ENCODE results near the gene MFSD8.
A peak's percentile ranks its signal among the peaks of the same experiment; 100 is the strongest.
"Not testable (repeated sequence)": the region's sequence is repeated elsewhere in the genome, so short reads cannot be mapped to it uniquely, and the experiment has no call there.

MFSD8 gene

DNA sequence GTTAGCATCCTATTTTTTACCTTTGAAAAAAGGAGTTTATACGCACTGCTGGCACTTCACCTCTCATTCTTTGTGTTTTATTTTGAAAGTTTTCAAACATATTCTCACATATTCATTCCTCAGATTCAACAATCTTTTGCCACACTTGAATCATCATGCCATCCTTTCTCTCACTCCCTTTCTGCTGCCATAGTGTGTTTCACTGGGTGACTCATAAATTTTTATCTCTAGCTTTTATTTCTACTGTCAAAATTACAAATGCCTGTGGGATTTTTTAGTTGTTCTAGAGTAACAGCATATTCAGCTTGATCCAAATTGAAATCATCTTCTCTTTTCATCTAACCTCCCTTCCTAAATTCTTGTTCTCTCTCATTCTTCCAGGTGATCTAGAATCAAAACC, 28.0 kb downstream of the MFSD8 start:
- DNase-seq (ENCODE audit: low spot score) = peak; percentile 3

DNA sequence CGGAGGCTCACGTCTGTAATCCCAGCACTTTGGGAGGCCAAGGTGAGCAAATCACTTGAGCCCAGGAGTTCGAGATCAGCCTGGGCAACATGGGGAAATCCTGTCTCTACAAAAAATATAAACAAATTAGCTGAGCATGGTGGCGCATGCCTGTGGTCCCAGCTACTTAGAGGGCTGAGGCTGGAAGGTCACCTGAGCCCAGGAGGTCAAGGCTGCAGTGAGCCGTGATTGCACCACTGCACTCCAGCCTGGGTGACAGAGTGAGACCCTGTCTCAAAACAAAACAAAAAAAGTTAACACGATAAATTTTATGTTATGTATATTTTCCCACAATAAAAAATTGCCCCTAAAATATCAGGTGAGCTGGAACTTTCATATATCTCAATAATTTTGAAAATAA, 33.1 kb downstream of the MFSD8 start:
- DNase-seq (ENCODE audit: low spot score) = not testable (repeated sequence)

DNA sequence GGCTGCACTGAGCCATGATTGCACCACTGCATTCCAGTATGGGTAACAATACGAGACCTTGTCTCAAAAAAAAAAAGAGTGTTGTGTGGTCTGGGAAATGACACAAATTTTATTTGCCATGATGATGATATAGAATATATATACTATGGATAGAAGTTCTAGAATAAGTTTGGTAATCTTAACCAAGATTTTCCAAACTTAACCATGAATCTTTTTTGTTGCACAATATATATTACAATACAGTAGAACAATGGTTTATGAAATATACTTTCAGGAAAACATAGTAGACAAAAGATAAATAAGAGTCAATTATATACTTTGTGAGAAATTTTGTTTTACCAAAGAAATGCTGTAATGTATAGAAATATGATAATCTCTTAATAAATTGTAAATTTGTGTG, 34.8 kb downstream of the MFSD8 start:
- no peak for DNase-seq (ENCODE audit: low spot score)

DNA sequence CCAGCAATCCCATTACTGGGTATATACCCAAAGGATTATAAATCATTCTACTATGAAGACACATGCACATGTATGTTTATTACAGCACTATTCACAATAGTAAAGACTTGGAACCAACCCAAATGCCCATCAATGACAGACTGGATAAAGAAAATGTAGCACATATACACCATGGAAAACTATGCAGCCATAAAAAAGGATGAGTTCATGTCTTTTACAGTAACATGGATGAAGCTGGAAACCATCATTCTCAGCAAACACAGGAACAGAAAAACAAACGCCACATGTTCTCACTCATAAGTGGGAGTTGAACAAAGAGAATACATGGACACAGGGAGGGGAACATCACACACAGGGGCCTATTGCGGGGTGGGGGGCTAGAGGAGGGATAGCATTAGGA, 39.3 kb downstream of the MFSD8 start:
- DNase-seq (ENCODE audit: low spot score) = not testable (repeated sequence)

DNA sequence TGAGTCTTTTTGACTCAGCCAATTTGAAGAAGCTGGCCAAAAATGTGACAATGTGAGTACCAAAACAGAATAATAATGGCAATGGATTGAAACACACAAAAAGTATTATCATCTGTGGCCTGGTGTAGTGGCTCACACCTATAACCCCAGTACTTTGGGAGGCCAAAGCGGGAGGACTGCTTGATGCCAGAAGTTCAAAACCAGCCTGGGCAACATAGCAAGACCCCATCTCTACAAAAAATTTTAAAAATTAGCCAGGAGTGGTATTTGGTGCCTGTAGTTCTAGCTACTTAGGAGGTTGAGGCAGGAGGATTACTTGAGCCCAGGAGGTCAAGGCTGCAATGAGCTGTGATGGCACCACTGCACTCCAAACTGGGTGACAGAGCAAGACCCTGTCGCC, 42.7 kb downstream of the MFSD8 start:
- DNase-seq (ENCODE audit: low spot score) = no peak

DNA sequence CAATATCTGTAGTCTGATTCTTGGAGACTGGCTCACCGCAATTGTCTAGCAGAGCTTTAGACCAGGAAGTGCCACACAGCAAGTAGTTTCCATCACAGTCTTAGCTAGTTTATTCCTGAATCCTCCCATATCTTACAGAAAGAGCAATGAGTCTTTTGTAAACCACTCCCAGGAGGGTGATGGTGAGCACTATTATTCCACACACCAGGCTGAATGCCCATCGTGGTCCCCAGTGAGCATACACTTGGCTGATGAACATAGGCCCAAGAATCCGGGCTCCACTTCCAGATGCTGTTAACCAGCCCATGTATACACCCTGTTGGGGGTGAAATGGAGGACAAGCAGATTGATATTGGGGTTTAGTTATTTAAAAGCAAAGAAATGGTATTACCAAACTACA, 44.5 kb downstream of the MFSD8 start:
- DNase-seq (ENCODE audit: low spot score) = no peak

DNA sequence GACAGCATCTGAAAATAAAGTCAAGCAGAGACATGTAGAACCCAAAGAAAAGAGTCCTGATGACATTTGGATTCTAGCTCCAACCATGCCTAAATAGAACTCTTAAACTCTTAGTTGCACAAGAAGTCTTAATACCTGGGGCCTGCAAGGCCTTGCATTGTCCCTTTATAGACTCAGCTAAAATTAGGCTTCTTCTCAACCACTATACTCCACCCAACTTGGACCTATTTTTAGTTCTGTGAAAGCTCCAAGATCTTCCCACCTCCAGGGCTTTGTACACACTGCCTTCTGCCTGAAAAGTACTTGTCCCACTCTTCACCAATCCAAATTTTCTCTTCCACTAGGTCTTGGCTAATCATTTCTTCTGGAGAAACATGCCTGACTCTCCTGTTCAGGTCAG, 47.8 kb downstream of the MFSD8 start:
- no peak for DNase-seq (ENCODE audit: low spot score)

DNA sequence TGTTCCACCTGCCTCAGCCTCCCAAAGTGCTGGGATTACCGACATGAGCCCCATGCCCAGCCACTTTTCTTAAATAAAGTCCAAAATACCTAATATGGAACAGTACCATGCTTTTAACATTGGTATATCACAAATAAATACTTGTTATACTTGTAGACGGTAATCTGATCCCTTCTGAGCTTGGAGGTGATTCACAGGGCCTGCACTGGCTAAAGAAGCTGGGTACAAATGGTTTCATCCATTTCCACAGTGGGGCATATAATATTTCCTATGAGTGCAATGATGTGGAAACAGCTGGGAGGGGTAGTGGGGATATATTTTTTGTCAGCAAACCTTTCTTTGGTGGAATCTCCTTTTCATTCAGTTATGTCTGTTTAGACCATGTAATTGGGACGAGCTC, 48.5 kb downstream of the MFSD8 start:
- no peak for DNase-seq (ENCODE audit: low spot score)

DNA sequence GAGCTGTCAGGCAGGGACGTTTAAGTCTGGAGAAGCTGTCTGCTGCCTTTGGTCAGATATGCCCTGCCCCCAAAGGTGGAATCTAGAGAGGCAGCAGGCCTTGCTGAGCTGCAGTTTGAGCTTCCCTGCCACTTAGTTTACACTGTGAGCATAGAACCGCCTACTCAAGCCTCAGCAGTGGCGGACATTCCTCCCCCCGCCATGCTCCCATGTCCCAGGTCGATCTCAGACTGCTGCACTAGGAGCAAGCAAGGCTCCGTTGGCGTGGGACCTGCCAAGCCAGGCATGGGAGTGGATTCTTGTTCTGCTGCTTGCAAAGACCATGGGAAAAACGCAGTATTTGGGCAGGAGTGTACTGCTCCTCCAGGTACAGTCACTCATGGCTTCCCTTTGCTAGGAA, 59.9 kb downstream of the MFSD8 start:
- no peak for DNase-seq (ENCODE audit: low spot score)

DNA sequence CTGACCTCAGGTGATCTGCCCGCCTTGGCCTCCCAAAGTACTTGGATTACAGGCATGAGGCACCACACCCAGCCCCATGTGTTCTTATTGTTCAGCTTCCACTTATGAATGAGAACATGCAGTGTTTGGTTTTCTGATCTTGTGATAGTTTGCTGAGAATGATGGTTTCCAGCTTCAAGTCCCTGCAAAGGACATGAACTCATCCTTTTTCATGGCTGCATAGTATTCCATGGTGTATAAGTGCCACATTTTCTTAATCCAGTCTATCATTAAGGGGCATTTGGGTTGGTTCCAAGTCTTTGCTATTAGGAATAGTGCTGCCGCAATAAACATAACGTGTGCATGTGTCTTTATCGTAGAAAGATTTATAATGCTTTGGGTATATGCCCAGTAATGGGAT, 65.3 kb downstream of the MFSD8 start:
- DNase-seq (ENCODE audit: low spot score) = not testable (repeated sequence)

DNA sequence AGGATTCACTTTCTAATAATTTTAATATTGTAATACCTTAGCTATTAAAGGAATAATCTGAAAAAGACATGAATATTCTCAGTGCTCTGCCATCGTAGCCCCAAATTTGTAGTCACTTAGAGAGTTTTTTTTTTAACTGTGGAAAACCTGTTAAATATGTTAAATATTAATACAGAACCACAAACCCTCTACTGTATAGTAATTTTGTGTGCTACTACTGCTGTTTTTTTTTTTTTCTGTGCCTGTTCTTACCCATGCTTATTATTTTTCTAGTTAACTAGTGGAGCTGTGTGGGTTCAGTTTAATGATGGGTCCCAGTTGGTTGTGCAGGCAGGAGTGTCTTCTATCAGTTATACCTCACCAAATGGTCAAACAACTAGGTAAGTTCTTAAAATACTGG, 68.4 kb downstream of the MFSD8 start:
- DNase-seq (ENCODE audit: low spot score) = no peak

DNA sequence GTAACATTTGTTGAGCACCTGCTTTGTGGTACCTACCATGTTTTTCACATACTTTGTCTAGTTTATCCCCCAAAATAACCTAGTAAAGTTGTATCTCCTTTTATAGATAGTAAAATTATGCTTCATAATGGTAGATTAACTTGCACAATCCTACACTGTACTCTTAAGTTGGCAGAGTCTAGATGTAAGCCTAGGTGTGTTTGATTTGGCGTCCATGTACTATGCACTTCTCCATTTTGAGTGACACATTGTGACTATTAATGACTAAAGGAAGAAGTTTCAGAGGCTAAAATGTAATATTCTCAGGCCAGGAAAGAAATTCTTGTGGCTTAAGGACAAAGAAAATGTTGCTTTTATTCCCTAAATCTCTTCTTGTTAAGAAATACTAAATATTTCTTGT, 68.9 kb downstream of the MFSD8 start:
- no peak for DNase-seq (ENCODE audit: low spot score)

DNA sequence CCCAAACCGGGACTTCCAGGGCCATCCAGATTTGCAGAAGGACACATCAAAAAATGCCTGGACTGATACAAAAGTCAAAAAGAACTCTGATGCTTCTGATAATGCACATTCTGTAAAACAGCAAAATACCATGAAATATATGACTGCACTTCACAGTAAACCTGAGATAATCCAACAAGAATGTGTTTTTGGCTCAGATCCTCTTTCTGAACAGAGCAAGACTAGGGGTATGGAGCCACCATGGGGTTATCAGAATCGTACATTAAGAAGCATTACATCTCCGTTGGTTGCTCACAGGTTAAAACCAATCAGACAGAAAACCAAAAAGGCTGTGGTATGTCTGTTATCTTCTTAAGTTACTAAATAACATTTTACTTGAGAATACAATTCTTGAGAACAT, 75.1 kb downstream of the MFSD8 start:
- no peak for DNase-seq (ENCODE audit: low spot score)

DNA sequence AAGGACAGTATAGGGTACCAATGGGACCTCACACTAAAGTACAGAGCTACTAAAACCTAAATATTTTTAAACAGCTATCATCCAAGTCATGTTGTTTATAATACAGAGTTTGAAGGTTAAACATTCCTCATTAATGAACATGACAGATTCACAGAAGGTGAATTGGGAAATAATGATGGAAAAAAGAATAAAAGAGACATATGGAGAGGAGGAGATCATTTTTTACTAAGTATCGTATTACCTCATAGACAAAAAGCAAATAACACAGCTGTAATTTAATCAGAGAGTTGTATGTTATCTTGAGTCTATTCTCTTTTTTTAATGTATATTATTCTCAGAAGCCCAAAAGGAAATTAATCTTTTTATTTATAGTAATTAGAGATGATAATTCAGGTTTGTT, 76.4 kb downstream of the MFSD8 start:
- no peak for DNase-seq (ENCODE audit: low spot score)

DNA sequence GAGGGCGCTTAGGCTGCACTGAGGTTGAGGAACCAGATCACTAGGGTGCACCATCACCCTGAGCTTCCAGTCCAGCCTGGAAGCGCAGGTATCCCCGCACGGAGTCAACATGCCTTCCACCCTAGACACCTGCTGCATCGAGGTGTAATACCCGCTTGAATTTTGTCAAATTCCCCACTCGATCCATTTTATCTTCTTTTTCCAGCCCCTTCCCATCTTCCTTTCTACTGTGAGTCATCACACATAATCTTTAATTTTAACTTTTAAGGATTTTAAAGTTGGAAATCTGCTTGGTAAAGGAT, 83.5 kb downstream of the MFSD8 start:
- DNase-seq (ENCODE audit: low spot score) = no peak

DNA sequence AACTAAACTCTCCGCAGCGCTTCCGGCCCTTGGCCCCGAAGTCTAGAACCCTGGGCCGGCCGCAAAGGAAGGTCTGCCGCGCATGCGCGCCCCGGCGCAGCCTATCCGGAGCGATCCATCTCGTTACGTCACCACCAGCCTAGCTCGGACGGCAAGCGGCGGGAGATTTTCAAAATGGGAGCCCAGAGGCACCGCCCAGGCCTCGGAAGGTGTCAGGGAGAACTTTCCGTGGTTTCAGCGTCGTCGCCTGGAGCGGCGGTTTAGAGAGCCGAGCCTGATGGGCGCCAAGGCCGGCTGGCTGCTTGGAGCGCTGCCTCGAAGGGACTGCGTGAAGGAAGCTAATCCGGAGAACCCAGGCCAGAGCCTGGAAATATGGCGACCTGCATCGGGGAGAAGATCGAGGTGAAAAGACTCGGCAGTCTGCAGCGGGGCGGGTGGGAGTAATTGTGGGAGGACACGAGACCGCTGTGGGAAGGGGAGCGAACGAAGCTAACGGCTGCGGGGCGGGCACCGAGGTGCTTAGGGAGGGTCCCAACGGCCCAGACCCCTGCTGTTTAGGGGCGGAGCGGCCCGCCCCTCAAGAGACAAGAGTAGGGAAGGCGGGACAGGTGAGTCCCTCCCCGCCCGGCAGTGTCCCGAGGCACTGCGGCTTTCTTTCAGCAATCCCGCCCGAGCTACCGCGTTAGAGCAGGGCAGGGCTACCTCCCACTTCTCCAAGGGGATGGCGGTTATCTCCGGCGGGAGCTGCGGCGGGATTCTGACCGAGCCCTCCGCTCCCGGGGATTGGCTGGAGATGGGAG, 84.0 kb downstream of the MFSD8 start, which contains the start of gene PLK4:
Gene PLK4 (plus strand): TSS at position 131 of the 800 bp plus-strand sequence. CDS start 242 bp downstream, at position 373.
- peak; percentile 98 for DNase-seq (ENCODE audit: low spot score)

DNA sequence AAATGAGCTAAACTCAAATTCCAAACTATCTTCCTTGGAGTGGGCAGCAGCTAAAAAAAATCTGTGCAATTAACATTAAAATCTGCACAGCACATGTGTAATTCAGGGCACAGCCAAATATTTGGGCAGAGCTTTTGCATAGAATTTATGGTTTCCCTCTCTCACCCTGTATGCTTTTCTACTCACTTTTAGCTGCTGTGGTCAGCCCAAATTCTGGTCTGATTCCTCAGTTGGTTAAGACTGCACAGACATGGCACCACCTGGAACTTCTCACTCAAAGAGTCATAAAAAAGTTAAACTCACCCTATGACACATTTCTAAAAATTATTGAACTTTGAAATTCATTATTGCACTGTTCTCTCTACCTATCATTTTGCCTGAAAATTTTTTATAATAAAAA, 89.2 kb downstream of the MFSD8 start:
- DNase-seq (ENCODE audit: low spot score) = no peak

DNA sequence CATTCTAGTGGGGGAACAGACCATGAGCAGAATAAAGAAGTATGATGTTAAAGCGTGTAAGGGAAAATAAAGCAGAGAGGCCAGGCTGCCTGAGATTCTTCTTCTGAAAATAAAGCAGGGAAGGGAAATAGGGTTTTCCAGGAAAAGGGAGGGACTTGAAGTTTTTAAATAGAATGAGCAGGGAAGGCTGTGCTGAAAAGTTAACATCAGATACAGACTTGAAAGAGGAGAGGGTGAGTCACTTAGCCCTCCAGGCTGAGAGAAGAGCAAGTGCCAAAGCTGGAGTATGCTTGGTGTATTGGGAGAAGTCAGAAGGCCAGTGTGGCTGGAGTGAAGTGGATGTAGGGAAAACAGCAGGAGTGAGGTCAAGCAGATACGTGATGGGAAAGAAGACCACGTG, 94.3 kb downstream of the MFSD8 start:
- no peak for DNase-seq (ENCODE audit: low spot score)

DNA sequence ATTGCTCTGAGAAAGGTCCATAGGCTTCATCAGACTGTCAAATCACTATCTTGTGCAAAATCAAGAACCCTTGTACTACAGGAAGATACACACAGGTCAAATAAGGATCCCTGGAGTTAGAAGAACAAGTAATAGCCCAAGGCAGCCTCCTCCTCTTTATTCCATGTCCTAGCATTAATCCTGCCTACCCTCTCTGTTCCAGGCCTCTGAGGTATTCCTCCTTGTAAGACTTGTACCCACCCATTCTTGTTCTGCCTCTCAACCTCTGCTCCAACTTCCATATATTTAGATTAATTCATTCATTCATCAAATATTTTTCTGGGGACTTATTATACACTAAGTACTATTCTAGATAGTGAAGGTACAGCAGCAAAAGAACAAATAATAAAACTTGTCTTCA, 94.7 kb downstream of the MFSD8 start:
- DNase-seq (ENCODE audit: low spot score) = no peak

DNA sequence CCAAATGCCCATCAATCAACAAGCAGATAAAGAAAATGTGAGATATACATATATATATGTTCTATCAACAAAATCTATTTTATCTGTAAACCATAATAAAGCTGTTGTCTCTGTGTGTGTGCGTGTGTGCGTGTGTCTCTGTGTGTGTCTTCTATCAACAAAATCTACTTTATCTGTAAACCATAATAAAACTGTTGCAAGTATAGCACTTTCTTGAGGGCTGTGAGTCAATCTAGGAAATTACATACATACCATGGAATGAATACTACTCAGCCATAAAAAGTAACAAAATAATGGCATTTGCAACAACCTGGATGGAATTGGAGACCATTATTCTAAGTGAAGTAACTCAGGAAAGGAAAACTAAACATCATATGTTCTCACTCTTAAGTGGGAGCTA, 96.8 kb downstream of the MFSD8 start:
- no peak for DNase-seq (ENCODE audit: low spot score)

Data from activated CD4-positive, alpha-beta T cell treated with anti-CD3 and anti-CD28 coated beads, Interleukin-2, Interleukin-4, amounts not matched to agents 100 ng/mL and 50 ng/mL, durations not matched to agents 16 hours and 8 hours (primary cell).